Fibroblast of upper back skin (primary cell): ENCODE results near the gene SRGAP2C.
"Not testable (repeated sequence)": the region's sequence is repeated elsewhere in the genome, so short reads cannot be mapped to it uniquely, and the experiment has no call there.

Experiments used
- DNase-seq: peaks from one replicate; pipeline ENCODE4 v3.0.0-alpha.2; 2013

Gene SRGAP2C

DNA sequence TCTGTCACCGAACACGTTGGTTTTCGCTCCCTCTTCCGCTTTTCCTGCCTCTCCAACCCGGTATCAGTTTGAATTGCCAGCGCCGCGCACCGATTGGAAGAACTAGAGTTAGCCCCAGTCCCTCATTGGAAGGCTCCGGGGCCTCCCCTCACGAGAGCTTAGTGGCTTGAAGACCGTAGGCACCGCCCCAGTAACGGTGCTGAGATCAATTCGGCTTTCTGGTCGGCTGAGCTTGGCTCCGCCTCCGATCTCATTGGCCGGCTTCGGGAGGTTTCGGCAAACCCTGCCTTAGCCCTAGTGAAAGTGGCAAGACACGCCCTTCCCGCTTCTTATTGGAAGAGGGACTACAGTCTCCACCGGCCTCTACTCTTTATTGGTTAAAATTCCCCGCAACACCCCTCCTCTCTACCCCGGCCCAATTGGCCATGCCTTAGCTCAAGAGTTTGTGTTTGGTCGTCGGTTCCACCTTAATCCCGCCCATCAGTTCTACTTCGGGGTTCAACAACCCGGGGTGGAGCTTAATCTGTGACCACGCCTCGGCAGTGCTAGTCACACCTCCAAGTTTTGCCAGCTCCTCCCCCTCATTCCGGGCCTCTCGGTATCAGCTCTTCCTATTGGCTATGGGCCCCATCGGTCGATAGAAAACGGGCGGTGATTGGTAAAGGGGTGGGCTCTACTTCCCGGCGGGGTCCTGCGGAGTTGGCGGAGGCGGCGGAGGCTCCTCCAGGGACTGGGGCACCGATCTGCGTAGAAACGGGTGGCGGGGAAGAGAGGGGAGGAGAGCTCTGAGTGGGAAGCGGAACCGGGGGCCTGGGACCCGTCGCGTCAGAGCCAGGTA, at the start of gene SRGAP2C, which contains the start of gene FAM72B:
Gene SRGAP2C (plus strand): TSS at position 686 of the 838 bp plus-strand sequence. CDS start 2,472 bp downstream, outside the sequence.
Gene FAM72B (minus strand): TSS at position 51 of the 838 bp plus-strand sequence. CDS start 851 bp downstream, outside the sequence.
- peak; percentile 100 for DNase-seq

DNA sequence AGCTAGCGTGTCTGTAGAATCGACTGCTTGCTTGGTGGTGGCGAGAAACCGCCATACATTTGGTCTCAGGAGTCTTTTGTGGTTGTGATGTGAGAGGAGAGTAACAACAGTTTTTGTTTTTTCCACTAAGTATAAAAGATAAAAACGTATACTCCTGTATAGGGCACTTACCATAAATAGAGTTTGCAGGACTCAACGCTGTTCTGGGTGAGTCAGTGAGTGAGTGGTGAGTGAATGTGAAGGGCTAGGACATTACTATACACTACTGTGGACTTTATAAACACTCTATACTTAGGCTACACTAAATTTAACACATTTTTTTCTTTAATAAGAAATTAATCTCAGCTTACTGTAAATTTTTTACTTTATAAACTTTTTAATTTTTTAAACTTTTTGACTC, 44.4 kb upstream of the SRGAP2C start:
- DNase-seq = not testable (repeated sequence)

DNA sequence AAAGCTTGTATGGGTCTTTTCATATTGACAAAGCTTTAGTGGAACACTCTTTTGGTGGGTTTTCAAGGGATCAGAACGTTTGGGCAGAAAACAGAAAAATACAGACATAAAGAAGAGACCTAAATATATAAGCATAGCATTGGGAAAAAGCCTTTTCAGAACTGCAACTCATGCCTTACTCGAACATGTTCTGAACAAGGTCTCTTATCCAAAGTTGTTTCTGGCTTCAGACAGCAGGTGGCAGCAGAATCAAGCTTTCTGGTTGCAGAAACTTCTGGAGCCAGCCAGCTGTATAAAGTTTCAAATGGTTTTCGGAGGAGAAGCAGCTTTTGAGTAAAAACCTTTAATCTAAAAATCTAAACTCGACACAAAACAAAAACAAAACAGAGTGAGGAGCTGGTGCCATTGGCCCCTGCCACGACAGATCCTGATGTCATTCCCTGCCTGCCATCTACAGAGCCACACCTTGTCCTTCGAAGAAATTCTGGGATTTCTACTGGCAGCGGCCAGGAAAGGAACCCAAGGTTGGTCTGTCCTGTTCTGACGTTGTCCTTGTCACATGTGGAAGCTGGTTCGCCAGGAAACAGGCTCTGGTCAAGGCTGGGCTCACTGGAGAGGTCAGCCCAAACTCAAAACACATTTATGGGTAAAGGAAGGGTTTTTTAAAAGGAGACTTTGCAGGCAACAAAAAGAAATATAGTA, 36.1 kb upstream of the SRGAP2C start:
- DNase-seq = not testable (repeated sequence)

DNA sequence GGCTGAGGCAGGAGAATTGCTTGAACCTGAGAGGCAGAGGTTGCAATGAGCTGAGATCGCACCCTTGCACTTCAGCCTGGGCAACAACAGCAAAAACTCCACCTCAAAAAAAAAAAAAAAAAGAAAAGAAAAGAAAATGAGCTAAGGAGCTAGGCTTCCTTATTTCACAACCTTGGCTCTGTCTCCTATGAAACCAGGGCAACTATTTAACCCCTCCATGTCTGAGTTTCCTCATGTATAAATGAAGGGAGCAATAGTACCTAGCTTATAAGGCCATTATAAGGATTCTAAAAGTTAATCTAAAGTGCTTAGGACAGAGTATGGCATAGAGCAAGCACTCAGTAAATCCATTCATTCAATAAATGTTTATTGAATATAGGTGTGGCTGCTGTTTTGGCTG, 33.5 kb upstream of the SRGAP2C start:
- DNase-seq = not testable (repeated sequence)

DNA sequence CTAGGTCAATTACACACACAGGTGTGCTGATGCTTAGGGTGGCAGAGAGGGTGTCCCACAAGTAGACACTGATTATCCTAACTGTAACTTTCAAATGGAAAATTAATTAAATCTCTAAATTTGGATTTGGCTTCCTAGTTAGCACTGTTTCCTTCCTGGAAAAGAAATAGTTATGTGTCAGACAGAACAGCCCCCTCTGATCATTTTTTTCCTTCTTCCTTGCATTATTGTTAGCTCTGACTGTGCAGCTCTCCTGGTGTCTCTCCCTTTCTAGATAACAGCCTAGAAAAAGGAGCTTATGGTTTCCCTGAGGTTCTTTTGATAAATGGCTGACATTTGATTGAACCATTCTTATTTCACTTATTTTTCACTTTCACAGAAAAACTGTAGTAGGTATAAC, 32.0 kb upstream of the SRGAP2C start:
- not testable (repeated sequence) for DNase-seq

DNA sequence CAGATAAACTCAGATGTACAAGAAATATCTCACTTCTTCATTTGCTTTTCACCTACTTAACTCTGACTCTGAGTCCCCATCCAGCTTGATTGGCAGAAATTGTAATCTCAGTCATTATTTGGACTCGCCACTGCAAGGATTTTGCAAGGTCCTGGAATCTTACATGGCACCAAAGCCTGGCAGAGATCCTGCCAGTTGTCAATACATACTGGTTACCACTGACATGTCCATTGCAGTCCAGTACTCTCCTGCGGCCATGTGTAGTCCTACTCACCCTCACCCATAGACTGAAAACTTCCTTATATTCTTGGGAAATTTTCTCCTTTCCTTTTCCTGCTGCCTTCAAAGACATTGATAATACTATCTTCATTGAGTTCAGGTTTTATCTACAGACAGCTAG, 30.0 kb upstream of the SRGAP2C start:
- DNase-seq = not testable (repeated sequence)

DNA sequence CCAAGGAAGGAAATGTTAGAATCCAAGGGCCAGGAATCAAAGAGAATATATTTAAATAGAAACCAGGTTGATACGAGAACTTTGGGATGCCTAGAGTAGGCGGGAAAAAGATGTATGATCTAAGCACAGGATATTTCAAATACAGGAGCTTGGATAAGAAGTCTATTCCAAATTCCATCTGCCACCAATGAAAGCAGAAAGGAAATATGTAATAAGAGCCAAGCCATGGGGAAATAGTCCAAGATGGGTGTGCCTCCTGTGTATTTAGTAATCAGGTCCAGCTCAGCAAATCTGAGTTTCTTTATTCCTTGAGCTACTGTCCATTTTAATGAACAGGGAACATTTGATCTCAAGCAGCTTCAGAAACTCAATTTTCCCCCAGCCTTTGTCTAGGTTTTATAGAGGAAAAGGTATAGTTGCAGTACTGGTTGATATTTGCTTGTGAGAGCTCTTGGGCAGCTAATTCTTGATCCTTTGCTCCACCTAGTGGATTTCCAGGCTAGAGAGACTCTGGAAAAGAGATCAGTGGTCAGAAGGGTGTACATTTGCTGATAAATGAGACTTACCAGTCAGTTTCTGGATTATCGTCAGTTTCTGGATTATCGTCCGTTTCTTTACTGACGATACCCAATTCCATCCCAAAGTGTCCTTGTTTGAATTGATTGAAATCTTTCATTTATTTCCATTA, 29.0 kb upstream of the SRGAP2C start:
- peak; percentile 42 for DNase-seq

DNA sequence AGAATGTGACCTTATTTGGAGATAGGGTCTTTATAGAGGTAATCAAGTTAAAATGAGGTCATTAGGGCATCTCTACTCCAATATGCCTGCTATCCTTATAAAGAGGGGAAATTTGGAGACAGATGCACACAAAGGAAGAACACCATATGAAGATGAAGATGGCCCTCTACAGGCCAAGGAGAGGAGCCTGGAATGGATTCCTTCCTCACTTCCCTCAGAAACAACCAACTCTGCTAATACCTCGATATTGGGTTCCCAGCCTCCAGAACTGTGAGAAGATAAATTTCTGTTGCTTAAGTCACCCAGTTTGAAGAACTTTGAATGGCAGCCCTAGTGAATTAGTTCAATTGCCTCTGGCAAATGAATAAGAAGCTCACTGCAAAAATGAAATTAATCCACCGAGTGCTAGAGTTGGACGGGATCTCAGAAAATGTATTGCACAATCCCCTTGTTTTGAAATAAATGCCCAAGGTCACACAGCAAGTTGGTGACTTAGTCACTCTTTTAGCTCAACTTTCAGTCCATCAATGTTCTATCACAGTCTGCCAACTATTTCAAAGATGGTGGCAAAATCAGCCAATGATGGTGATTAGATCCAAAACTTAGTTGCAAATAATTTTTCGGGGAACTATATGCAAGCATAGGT, 27.7 kb upstream of the SRGAP2C start:
- DNase-seq = not testable (repeated sequence)

DNA sequence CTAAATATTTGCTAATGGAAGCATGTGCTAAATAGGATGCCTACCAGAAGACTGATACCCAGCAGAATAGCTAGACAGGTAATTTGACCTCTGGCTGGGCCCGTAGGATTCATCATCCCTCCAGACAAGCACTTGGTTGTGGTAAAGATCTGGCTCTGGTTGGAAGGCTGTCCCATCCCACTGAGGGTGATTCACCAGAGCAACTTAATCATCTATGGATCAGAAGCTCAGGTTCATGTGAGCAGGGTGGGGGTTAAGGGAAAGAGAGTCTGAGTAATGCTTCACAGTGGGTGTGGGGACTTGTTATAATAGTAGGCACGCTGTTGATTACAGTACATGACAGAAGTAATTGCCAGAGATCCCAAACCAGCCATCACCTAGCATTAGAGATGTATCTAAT, 27.2 kb upstream of the SRGAP2C start:
- DNase-seq = not testable (repeated sequence)

DNA sequence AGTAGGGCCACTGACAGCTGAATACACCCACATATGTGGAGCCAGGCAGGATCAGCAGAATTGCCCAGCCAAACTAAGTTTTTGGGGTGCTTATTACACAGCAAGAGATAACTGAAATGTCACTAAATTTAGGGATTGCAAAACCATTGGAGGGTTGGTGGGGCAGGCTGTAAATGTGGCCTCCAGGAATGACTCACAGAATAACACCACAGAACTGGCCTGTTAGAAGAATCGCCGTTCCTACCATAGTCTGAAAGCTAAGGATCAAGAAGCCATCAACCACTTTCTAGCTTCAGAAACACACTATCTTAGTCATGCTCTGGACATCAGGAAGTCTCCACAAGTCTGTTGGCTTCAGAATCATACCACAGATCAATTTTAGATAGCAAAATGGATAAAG, 24.7 kb upstream of the SRGAP2C start:
- peak; percentile 0 for DNase-seq

DNA sequence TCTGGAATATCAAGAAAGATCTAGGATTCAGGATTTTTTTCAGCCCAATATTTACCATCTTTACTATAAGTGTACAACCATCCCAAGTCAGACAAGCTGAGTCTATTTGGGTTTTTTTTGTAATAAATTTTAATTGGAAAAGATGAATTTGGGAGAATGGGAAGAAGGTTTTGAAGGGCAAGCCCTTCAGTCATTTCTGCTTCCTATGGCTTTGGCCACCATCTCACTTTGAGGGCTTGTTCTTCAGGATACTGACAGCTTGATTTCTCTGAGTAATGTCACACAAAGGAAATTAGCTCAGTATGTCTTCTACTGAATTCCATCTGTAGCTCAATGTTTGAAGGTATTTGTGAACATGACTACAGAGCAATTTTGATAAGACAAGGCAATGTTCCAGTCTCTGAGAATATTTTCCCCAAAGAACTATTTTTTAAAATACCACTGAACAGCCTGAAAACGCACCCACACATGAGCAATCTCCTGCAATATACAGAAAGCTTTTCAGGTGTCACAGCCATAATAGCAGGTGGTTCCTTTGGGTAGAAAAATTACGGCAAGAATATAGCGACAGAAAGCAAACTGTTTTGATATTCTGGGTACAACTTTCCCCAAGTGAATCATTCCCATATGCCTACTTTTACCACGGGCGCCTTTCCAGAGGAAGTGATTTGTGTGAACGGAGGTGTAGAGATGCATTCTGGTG, 23.4 kb upstream of the SRGAP2C start:
- peak; percentile 1 for DNase-seq

DNA sequence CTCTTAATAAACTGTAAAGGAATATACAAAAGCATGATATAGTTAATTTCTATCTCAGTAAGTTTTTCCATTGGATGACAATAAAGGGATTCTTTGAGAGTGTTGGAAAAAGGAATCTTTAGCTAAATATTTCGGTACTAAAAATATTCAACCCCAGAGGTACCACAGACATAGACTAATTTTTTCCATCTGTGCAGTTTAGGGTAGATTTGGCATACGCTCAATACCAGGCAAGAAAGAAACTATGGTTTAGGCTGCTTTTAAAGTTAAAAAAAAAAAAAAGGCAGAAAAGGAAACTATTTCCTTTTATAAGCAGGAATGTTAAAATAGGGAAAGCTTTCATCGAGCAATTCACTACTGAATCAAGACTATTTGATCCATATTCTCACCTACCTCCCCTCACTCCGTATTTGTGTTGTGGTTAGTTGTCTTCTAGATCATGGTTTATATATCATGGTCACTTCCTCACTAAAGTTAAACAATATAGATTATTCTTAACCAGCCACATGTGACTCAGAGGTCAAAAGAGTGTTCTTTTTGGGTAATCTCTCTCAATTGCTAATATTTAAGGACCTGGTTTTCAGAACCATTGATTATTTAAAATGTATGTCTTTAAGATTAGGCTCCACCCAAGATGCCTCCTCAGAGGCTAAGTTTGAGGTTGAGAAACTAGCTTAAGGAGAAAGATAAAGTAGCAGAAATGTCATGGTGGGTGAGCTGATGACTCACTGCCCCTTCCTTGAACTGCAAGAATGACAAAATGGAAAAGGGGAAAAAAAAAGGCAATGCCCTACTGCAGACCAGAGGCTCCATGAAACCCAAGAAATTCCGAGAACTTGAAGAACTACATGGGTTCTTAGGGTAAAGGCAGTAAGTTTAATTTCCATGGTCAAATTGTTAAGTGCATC, 20.7 kb upstream of the SRGAP2C start:
- DNase-seq = peak; percentile 75

DNA sequence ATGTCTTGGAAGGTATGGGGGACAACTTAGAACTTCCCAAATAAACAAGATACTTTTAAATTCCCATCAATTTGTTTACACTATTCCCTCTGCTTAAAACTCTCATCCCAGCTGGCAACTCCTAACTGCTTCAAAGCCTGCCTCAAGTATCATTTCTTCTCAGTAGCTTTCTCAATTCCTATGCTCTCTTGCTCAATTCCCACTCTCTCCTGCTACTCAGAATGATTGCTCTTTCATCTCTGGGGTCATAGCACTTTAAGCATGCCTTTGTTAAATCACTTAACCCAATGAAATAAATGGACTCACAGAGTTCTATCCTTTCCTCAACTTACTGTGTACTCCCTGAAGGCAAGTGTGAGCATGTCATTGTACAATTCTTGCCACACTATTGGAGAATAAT, 19.5 kb upstream of the SRGAP2C start:
- peak; percentile 1 for DNase-seq

DNA sequence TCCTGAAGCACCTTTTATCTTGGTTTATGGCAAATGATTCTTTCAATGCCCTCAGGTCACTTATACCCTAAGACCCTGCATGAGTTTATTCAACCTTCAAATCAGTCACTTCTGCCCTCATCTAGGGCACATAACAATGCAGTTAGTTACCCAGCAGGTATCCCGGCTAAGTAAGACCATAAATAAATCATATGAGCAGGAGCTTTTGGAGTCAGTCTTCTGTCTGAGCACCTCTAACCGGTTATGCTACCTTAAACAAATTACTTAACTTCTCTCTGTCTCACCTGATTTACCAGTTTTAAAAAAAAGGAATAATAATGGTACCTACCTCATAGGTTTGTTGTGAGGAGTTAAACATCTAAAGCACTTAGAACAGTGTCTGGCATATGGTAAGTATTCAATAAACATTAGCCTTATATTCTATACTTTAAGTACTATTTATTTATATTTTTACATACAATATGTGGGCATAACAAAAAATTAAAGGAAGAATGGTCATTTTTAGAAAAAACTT, 17.5 kb upstream of the SRGAP2C start:
- not testable (repeated sequence) for DNase-seq

DNA sequence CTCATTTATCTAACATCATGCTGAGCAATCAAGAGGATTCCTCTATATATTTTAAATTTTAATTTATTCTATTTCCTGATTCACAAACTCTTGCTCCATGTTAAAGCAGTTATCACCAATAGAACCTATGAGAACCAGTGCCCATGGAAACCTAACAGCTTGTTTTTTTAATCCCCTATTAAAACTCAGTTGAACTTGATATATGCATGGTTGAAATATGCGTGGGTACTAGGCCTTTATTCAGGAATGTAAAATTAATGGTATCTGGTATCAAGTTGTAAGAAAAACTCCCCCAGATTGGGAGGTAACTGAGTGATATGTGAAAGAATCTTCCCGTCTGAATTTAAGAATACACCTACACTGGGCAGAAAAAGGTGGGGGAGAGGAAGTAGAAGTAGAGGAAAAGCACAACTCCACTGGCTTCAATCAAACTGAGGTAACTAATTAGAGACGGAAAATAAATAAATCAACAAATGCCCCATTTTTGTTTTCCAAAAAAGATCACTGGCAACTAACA, 16.6 kb upstream of the SRGAP2C start:
- DNase-seq = not testable (repeated sequence)

DNA sequence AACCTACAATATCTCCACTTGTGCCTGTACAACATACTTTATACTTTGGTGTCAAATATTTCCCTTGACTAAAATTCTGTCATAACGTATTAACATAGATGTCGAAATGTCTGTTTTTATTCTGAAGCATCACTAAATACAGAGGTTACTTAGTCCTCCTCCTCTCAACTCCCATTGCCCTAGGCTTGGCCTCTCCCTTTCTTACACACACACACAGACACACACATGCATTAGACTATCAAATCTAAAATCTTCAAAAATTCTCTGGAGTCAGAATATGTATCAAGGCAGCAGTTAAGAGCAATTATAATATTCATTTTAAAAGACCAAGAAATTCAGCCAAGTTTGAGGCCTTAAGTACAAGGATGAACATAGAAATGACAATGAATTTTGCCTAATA, 8.1 kb upstream of the SRGAP2C start:
- not testable (repeated sequence) for DNase-seq

DNA sequence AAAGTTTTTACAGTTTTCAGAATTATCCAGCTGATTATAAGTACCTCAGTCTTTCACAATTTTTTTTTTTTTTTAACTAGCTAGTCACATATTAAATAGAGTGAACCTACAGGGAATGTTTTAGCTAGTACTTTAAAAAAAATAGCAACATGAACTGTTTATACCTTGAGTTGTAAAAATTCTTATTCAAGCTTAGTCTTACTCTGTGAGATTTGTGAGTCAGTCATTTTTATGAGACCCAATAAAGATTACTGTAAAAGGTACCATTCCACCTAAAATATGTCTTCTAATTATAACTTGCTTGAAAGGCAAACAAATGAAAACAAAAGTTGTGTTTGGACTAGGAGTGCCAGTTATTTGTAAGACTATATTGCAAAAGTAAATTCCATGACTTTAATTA, 6.6 kb upstream of the SRGAP2C start:
- not testable (repeated sequence) for DNase-seq

DNA sequence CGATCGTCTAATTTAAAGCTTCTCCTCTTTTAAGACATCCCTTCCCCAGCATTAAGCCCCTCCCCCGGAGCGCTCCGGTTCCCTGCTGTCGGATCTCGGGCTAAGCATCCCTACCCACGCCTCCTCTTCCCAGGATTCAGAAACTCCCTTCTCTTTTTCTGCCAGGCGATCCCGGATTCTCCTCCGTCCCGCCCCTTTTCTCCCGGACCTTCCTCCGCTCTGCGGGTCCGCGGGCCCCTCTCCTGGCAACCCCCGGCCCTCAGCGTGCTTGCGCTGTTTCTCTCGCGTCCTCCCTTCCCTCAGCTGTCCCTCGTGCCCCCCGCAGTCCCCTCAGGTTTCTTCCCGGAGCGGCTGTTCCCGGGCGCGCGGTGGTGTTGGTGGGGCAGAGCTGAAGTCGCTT, 908 bp upstream of the SRGAP2C start:
- DNase-seq = not testable (repeated sequence)

DNA sequence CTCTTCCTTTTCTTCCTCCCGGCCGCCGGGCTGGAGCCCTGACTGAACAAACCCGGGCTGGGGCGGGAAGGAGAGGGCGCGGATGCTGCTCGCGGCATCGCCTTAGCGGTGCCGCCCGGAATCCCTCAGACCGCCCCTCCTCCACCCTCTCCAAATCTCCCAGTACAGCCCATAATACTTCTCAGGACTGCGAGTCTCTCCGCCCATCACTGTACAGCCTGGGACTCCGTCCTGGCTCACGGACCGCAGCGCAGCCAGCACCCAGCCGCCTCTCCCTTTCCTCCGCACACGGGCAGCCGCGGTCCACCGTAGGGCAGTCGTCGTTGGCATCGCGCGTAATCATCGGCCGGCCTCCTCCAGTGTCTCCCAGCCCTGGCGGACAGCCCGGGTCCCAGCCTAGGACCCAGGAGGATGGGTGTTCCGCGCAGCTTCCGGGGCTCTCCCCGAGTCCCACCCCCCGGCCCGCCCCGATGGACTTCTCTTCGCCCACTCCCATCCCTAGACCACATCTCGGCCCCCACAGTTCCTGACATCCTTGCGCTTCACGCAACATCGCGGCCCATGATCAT, 449 bp downstream of the SRGAP2C start:
- not testable (repeated sequence) for DNase-seq

DNA sequence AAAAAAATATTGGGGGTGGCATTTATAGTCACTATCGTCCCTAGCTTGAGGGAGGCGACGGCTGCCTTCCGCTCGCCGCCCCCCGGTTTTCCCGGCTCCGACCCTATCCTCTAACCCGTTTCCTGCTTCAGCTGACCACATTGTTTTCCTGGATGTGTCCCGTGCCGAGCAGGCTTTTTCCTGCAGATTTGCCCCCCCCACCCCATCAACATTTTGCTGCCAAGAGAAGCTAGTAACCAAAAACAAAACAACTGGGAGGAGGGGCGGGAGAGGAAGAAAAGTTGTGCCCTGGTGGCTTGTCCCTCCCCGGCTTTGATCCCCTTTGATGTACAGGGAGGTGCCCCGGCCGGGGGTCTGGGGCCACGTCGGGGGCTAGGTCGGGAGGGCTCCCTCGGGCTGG, 1.4 kb downstream of the SRGAP2C start:
- not testable (repeated sequence) for DNase-seq
